ENCODE measurements around the gene DGKB.

The DGKB gene

DNA sequence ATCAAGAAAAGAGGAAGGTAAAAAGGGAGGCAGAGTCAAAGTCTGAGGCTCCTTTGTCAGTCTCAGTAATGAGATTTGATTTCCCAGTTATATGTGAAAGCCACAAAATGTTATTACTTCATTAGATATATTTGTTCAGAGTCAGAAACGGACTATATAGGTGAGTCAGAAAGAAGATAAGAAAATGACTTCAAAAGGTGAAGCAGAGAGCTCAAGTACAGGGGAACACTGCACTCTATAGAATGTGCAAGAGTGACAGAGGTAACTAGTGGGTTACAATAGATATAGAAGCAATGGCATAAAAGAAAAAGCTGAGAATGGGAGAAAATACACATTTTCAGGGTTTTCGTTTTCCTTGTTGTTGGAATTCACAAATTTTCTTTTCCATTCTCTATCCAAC is 43.3 kb downstream of the DGKB start:
- DNase-seq (ENCODE audit: low read depth in 2 of 2), result no peak

GRCh38 chr7:14858866-14859265 is 43.7 kb downstream of the DGKB start:
- no peak for DNase-seq (ENCODE audit: low read depth in 2 of 2)

DNA sequence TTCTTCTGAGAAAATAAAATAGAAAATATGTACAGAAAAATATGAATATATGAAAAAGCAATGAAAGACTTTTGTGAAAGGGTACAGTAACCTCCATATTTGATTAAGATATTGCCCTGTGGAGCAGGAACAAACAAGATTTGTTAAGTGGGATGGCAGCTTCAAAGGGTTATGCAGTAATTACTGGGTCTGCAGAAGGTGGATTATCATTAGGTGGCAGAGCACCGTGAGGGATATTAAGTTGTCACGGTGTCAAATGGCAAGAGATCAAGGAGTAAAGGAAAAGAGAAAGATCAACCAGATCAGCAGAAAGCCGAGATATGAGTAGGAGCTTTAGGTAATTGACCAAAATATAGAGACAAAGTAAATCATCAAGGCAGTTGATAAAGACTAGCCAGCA is 44.1 kb downstream of the DGKB start:
- DNase-seq (ENCODE audit: low read depth in 2 of 2), result no peak

- DNase-seq (ENCODE audit: low read depth in 2 of 2), result no peak
Observed at GRCh38 chr7:14855033-14855794, 47.3 kb downstream of the DGKB start.

GRCh38 chr7:14854471-14854870 is 48.1 kb downstream of the DGKB start:
- no peak for DNase-seq (ENCODE audit: low read depth in 2 of 2)

- DNase-seq (ENCODE audit: low read depth in 2 of 2), result no peak
Observed at GRCh38 chr7:14851610-14852009, 50.9 kb downstream of the DGKB start.

DNA sequence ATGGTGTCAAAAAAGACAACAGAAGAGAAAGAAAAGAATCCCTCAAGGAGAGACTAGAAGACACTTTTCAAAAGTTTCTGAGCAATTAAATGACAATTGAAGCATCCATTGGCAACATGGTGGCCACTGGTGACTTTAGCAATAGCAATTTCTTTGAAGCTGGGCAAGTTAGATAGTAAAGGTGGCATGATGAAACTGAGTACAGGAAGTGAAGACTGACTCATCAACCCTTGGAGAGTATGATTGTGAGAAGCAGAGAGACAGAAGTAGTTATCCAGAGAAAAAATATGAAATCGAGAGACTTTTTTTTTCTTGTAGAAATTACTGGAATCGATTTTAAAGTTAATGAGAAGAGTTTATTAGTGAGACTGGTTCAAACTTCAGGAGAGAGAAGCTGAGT is 52.5 kb downstream of the DGKB start:
- DNase-seq (ENCODE audit: low read depth in 2 of 2), result no peak

- no peak for DNase-seq (ENCODE audit: low read depth in 2 of 2)
Observed at GRCh38 chr7:14846405-14846804, 56.1 kb downstream of the DGKB start.

DNA sequence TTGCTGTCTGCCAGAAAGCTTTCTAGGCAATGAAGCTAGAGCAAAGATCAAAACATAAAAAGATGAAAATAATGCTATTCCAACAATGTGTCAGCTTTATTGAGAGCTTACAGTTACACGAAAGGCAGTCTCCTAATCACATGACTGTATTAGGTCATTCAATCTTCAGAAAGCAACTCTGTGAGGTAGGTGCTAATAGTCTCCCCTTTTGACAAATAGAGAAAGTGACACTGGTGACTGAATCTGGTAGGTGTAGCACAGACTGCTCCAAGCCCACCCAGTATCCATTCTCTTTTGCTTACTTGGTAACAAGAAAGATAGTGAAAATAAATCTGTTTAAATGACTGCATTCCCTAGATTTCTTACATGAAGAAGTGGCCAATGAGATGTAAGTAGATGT is 58.8 kb downstream of the DGKB start:
- DNase-seq (ENCODE audit: low read depth in 2 of 2), result no peak

DNA sequence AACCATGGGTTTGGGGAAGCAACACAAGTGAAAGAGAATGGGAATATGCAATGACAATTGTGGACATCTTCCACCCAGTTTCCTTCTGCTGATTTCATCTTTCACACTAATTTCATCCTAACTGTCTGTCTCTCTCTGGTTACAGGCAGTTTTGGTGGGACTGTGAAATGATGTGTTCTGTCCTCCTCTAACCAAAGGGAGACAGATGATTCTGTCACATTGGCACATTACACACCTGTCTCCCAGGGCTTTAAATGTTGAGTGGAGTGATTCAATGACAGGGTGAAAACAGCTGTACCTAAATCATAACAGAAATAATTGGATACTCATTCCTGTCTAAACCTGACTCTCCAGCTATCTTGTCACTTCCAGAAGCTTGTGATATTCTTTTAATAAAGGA is 60.0 kb downstream of the DGKB start:
- DNase-seq (ENCODE audit: low read depth in 2 of 2), result no peak

GRCh38 chr7:14841869-14842268 is 60.7 kb downstream of the DGKB start:
- no peak for DNase-seq (ENCODE audit: low read depth in 2 of 2)

GRCh38 chr7:14841086-14841485 is 61.5 kb downstream of the DGKB start:
- DNase-seq (ENCODE audit: low read depth in 2 of 2), result no peak

DNA sequence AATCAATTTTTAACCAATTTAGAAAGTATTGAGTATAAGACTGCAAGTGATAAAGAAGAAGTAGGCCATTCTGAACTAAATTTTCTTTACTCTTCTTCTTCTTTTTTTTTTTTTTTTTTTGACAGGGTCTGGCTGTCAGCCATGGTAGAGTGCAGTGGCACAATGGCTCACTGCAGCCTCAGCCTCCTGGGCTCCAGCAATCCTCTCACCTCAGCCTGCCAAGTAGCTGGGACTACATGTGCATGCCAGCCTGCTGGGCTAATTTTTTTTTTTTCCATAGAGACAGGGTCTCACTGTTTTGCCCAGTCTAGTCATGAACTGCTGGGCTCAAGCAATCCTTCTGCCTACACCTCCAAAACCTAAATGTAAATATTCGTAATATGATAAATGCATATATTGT is 63.2 kb downstream of the DGKB start:
- no peak for DNase-seq (ENCODE audit: low read depth in 2 of 2)

DNA sequence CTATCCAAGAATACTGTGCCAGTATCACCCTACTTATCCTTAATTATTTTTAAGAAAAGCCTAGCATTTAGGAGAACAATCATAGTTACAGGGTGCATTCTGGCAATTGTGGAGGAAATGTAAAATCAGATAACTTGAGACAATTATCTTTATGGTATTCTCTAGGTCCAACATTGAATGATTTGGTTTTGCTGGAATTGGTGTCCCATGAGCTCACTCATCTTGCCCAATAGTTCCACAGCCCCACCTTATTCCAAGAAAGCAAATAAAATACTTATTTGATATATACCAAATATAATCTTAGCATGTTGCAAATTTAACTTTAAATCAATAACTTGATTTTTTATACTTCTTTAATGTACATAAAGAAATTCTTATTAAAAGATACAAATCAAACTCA is 65.3 kb downstream of the DGKB start:
- no peak for DNase-seq (ENCODE audit: low read depth in 2 of 2)

DNA sequence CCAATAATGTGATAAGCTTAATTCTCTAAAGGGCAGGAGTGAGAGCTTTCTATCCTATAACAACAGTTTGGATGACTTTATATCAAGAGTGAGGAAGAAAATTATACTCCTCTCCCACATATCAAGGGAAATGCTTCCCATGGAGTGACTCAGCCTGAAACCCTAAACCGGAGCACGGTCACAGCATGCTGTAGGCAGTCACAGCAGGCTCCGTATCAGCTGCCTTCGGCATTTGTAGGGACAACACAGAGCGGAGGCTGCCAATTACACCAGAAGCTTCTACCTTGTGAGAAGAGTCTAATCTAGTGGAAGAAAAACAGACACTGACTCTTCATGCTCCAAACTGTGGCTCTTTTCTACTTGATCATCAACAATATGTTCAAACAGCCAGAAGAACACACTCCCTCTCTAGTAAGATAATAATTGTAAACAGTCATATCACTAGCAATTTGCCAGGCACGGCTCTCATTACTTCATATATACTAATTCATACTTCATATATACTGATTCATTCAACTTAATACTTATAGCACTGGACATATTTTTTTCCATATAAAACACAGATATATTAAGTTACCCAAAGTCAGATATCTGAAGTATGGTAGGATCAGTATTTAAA is 65.9 kb downstream of the DGKB start:
- DNase-seq (ENCODE audit: low read depth in 2 of 2), result no peak

DNA sequence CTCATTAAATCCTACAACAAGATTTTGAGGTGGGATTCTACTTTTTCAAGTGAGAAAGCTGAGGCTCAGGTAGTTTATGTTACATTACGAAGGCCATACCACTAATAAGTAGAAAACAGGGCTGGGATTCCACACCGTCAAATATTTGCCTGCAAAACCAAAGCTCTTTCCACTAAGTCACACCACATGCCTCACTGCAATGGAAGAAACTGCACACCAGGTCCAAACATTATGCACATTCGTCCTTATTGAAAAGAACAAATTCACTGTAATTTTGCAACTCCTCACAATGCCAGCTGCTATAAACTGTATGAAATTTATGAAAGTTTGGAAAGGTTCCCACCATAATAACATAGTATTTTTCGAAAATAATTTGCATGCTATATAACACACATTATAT is 66.5 kb downstream of the DGKB start:
- DNase-seq (ENCODE audit: low read depth in 2 of 2), result no peak

GRCh38 chr7:14835384-14835783 is 67.2 kb downstream of the DGKB start:
- no peak for DNase-seq (ENCODE audit: low read depth in 2 of 2)

DNA sequence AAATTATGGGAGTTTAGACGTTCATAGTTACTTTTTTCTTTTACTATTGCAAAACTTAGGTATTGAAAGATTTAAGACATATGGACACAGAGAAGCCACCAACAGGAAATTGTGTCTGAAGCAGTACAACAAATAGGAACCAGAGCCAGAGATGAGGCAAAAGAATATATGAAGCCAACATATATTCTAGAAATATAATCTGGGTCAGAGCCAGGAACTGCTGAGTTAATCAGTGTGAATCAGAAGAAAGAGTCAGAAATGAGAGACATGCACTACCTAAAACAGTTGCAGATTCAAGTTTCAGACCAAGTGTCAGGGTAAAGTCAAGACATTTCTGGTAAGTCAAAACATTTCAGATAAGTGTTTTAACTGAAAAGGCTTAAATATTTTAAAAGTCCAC is 67.7 kb downstream of the DGKB start:
- no peak for DNase-seq (ENCODE audit: low read depth in 2 of 2)

- no peak for DNase-seq (ENCODE audit: low read depth in 2 of 2)
Observed at GRCh38 chr7:14834456-14834855, 68.1 kb downstream of the DGKB start.

DNA sequence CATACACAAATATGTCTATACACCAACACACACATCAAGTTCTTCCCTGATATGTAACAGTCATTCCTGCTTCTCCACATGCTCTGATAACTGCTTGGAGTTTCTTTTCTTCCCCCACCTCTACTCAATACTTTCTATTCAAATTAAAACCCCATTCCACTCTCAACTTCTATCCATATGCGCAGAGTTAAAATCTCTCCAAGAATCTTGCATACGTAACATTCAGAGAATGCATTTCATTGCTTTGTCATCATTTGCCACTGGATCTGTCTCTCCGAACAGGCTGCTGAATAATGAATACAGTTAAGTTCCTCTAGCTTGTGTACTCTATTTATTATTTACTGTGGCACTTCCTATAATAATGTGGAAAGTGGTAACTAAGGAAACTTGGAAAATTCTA is 68.8 kb downstream of the DGKB start:
- no peak for DNase-seq (ENCODE audit: low read depth in 2 of 2)

GRCh38 chr7:14828053-14828452 is 74.5 kb downstream of the DGKB start:
- DNase-seq (ENCODE audit: low read depth in 2 of 2), result no peak

GRCh38 chr7:14826426-14826825 is 76.1 kb downstream of the DGKB start:
- no peak for DNase-seq (ENCODE audit: low read depth in 2 of 2)

GRCh38 chr7:14825912-14826311 is 76.6 kb downstream of the DGKB start:
- no peak for DNase-seq (ENCODE audit: low read depth in 2 of 2)

DNA sequence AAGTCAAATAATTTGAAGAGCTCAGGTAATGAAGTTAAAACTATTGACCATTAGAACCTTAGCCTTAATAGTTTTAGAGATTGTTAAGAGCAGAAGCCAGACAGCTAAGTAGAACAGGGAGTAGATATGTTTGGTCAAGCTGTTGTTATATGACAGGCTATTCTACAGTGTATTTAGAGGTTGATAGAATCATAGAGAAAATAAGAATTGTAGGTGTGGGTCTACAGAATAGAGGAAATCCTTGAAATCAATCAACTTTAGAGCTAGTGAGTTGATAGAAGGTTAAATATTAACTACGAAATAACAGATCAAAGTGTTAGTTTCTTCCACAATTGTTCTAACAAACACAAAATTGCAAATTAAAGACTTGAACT is 80.1 kb downstream of the DGKB start:
- DNase-seq (ENCODE audit: low read depth in 2 of 2), result no peak
